DOHH2 (cell line): ENCODE data around the gene FAM120C.

Source experiments
- CTCF ChIP-seq: fragments of 200-600 bp; sonication (generic); IDR thresholded peaks from one replicate; pipeline ENCODE4 v1.5.1; 2014; ENCODE audit warnings: antibody characterized with exemption, mild to moderate bottlenecking, low read depth, low read length; ENCODE audit not compliant: poor library complexity, severe bottlenecking
- EZH2phosphoT487 ChIP-seq: fragments of 200-600 bp; sonication (generic); IDR thresholded peaks from 2 replicates; pipeline ENCODE4 v1.6.1; 2017; ENCODE audit warnings: borderline replicate concordance, mild to moderate bottlenecking, antibody characterized with exemption, low read length, moderate library complexity, mixed read lengths

- TF ChIP-seq CTCF (no peak), EZH2phosphoT487 (no peak)
Measured at GRCh38 chrX:54213603-54214002, 30.5 kb upstream of the FAM120C start.
